ENCODE data around the gene RNF152.

RNF152 gene

DNA sequence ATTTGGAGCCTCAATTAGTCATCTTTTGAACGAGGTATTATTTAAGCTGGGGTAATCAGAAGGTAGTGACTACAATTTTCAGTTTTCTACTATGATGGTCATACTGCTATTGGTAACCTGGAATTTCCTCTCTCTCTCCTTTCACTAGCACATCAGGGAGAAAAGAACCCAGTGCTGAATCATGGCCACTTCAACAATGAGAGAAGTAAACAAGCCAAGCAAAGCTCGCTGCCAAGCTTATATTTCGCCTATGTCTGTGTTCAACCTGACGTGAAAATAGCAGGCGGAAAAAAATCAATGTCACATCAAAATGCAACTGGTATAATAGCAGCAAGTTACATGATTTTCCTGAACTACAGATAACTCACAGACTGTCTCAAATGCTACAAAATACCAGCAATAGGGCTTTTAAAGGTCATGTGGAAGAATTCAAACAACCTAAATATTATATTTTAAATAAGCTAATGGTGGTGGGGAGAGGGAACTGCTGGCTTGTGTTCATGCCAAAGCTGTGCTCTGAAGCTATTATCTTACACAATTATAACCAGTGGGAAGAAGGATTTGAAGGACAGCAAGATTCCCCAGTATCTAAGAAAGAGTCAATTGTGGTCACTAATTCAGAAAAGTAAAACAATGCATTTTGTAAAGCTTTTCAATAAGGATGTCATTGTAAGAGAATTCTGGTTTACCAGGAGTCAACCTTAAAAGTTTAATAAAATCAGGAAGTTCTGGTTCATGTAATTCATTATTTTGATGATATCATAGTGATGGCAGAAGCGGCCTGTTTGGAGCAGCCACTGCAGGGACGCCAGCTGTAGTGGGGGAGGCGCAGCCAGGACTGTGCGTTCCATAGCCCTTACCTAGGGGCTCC lies 38.0 kb downstream of the RNF152 start:
- DNase-seq (ENCODE audit: low read depth), result no peak

DNA sequence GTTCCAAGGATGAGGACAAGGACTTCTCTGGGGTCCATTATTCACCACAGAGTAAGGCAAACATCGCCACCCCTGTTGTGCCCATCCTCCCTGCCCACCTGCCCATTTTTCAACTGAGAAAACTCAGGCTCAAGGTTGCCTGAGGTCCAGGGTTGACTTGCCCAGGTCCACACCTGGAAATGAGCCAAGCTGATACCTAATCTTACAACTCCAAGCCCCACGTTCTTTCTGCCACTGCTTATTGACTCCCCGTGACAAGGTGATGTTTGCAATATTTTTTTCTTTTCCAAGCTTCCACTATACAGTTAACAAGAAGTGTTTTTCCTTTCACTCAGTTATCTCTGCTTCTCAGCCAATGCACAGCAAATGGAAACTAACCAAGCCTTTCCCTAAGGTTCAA lies 39.0 kb downstream of the RNF152 start:
- DNase-seq (ENCODE audit: low read depth), result no peak

GRCh38 chr18:61852496-61852895 lies 40.3 kb downstream of the RNF152 start:
- DNase-seq (ENCODE audit: low read depth), result no peak

- DNase-seq (ENCODE audit: low read depth), result no peak
These were observed 40.8 kb downstream of the RNF152 start for GRCh38 chr18:61851940-61852451.

- DNase-seq (ENCODE audit: low read depth), result no peak
These were observed 41.5 kb downstream of the RNF152 start for GRCh38 chr18:61851279-61851678.

DNA sequence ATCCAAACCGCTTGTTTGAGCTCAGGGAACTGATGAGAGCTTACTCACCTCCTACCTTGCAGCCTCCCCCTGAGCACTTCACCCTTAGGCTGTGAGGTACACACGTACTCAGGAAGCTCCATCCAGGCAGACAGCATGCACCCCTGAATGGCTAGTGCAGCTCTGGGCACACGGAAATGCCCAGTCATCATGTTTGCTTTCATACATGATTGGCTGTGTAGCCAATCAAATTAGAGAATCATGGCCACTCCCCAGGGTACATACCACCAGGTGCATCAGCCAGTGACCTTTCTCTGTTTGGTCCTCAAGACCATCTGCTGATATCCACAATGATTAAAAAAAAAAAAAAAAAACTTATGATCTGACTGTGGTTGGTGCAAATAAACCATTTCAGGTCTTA lies 42.1 kb downstream of the RNF152 start:
- DNase-seq (ENCODE audit: low read depth), result no peak

GRCh38 chr18:61847164-61847791 lies 45.5 kb downstream of the RNF152 start:
- DNase-seq (ENCODE audit: low read depth), result no peak

DNA sequence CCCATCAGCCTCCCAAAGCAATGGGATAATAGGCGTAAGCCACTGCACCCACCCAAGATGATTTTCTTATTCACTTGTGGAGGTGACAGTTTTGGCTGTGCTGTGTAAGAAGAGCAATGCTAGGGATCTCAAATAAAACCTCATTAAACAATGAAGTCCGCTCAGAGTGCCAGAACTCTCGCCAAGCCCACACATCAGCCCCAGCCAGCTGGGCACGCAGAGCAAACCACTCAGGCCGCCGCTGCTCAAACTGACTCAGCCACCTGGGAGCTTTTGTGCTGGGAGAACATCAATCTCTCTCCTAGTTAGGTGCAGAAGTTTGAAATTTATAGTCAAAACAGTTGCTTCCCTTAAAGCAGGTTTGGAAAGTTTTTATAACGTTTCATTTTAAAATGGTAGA lies 47.6 kb downstream of the RNF152 start:
- no peak for DNase-seq (ENCODE audit: low read depth)

GRCh38 chr18:61844726-61845125 lies 48.1 kb downstream of the RNF152 start:
- DNase-seq (ENCODE audit: low read depth), result no peak

DNA sequence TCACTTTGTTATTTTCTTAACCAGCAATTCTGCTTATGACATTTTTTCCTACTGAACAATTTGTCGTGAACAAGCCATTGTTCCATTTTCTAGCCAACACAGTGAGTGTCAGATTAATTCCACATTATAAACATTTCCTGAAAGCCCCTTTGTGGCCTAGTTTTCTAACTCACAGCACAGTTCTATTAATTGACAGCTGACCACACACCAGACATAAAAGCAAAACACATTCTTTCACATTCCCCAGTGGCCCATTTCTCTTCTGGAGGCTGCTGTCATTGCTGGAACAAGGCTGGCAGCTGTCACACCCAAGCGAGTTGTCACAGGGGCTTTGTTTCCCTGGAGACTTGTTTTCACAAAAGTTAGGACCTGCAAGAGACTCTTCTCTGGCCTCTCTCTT lies 50.7 kb downstream of the RNF152 start:
- no peak for DNase-seq (ENCODE audit: low read depth)

- DNase-seq (ENCODE audit: low read depth), result no peak
These were observed 51.1 kb downstream of the RNF152 start for GRCh38 chr18:61841706-61842105.

- no peak for DNase-seq (ENCODE audit: low read depth)
These were observed 52.5 kb downstream of the RNF152 start for GRCh38 chr18:61840324-61840723.

GRCh38 chr18:61838521-61838920 lies 54.3 kb downstream of the RNF152 start:
- no peak for DNase-seq (ENCODE audit: low read depth)

DNA sequence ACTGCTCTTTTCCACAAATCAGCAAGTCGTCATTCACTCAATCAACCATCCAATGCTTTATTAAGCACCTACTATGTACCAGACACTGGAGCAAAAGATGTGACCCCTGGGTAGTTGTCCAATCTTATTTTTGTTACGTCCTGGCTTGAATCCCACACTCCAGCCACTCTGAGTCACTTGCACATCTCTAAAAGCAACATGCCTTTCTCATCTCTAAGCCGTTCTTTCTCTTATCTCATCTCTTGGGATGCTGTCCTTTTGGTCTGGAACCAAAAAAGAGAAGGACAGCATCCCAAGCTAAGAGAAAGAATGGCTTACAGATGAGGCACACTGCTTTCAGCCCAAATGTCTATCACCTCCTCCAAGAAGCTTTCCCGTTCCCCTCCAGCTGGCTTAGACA lies 58.8 kb downstream of the RNF152 start:
- DNase-seq (ENCODE audit: low read depth), result no peak

DNA sequence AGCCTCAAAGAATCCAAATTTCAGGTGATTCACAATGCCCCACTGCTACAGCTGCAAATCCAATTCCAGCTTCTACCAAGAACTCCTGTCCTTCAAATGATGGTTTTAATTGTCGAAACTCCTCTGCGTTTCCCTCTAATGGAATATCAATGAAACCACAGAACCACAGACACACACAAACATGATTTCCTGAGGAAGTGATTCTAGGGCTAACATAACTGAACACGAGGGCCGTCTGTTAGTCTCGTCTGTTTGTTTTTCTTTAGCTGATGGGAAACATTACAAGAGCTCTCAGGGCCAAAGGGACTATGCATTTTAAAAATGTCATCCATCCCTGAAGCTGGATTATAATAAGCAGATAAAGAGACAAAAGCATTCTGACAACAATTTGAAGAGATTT lies 59.4 kb downstream of the RNF152 start:
- DNase-seq (ENCODE audit: low read depth), result no peak

- no peak for DNase-seq (ENCODE audit: low read depth)
These were observed 59.9 kb downstream of the RNF152 start for GRCh38 chr18:61832858-61833257.

DNA sequence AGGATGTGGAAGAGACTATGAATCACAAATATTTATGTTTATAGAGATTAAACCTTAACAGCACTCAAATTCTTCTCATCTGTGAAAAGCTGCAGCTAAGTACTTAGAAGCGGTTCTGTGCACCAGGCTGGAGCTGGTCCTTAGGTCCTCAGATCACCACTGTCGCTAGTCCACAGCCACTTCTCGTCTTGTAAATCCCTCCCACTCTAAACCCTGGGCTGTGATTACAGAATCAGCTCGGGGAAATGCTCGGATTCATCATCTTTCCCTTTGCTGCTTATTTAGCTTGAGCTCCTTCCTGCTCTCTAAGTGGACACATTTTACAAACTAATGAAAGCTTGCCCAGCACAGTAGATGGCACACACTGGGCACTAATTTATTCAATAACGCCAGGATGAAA lies 61.7 kb downstream of the RNF152 start:
- no peak for DNase-seq (ENCODE audit: low read depth)

DNA sequence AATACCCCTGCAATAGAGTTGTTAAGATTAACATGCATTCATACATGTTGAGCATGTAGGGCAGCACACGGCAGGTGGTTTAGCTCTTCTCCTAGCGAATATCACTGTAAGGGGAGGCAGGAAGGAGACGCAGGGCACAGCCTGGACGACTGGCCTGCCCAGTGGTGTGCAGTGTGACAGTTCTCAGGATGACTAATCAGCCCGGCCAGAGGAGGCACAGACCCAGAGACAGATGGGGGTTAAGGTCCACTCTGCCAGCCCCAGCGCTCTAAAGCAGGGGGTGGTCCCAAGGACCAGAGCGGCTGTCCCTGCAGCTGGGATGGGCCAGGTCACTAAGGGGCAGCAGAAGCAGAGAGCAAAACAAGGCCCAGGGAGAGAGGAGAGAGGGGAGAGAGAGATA lies 63.7 kb downstream of the RNF152 start:
- DNase-seq (ENCODE audit: low read depth), result no peak

- DNase-seq (ENCODE audit: low read depth), result no peak
These were observed 65.2 kb downstream of the RNF152 start for GRCh38 chr18:61827591-61827990.

DNA sequence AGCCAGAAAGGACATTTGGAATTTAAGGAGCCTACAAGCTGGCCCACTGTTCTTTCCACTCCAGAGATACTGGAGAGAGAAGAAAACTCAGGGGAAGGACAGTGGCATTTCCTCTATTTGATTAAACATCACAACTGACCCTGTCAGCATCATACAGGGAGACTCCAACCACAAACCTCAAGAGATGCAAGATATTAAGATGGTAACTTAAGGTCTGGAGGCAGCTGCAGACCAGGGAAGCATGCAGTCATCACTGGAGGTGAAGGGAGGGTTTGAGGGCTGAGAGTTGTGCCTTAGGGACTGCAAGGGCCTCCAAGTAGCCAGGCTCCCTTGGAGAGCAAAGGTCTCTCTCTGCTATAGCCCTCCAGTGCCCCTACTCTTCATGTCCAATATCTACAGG lies 67.4 kb downstream of the RNF152 start:
- DNase-seq (ENCODE audit: low read depth), result no peak

DNA sequence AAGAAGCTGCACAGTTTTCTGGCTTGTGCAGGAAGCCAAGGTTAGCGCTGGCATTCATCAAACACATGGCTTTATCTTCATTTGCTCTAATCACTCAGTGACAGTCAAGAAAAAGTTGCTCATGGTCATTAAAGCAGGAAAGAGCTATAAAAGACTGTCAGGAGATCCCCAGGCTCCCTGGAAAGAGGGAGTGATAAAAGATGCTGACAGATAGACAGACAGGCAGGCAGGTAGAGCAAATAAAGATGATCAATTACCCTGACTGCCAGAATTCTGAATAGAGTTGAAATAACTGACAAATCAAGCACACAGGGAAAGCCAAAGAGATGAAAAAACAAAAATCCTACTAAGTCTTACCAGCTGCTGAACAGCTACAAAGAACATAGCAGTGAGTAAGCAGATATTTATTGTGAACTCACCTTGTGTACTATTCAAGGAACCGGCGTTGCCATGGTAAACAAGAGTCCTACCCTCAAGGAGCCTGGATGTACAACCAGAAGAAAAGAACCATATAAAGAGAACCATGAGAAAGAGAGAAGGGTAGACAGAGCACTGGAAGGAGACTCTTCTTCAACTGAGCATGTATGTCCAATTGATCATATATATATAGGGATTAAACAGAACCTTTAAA lies 68.0 kb downstream of the RNF152 start:
- DNase-seq (ENCODE audit: low read depth), result no peak

- no peak for DNase-seq (ENCODE audit: low read depth)
These were observed 69.2 kb downstream of the RNF152 start for GRCh38 chr18:61823595-61823994.

DNA sequence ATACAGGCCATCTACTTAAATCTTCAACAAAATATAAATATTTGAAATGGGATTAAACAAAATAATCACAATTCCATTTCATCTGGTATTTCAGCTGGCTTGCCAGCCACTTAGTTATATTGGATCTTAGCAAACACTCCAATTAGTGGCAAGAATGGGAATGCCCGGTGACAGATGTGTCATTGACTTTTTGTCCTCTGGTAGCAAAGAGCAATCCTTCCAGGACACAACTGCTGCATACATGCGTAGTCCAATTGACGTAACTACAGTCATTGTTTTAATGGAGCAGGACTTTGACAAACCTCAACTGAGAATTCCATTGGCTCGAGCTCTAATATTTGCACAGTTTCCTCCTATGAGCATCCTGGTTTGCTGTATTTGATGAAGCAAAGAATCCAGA lies 69.9 kb downstream of the RNF152 start:
- DNase-seq (ENCODE audit: low read depth), result no peak
